Thoracic aorta (tissue), 2 donors: ENCODE measurements around the gene ADAMTSL1. TPM values are rescaled to one million over a fixed set of nuclear protein-coding genes. Genes with fewer than 3 reads are reported as not detected.
A peak's percentile ranks its signal among the peaks of the same experiment; 100 is the strongest.

Experiments
- ATAC-seq: fragments of 150-250 bp; one replicate; pipeline ENCODE4 v1.8.0; 2017; ENCODE audit warnings: low read depth; ENCODE audit not compliant: insufficient number of reproducible peaks, low FRiP score
- DNase-seq: peaks from one replicate; pipeline ENCODE4 v3.0.0-alpha.2; 2020; ENCODE audit warnings: low spot score
- H3K27ac ChIP-seq, 2 donors: fragments of 200-600 bp; sonication (generic); 1 replicate in 1 of 2; 2 replicates in 1 of 2; pipeline ENCODE4 v1.5.1; 2016; ENCODE audit warnings: mild to moderate bottlenecking in 2 of 2, moderate library complexity in 2 of 2
- H3K27me3 ChIP-seq: fragments of 200-600 bp; sonication (generic); replicated peaks from 2 replicates; pipeline ENCODE4 v1.6.0; 2016; ENCODE audit warnings: mild to moderate bottlenecking; ENCODE audit not compliant: insufficient read depth
- H3K36me3 ChIP-seq: fragments of 200-600 bp; sonication (generic); one replicate; pipeline ENCODE4 v1.5.1; 2016
- H3K4me1 ChIP-seq, 2 donors: fragments of 200-600 bp; sonication (generic); 1 replicate in 1 of 2; 2 replicates in 1 of 2; pipeline versions ENCODE4 v1.5.1 to v1.6.0; 2016; ENCODE audit warnings: low read depth in 2 of 2, mild to moderate bottlenecking in 1 of 2; ENCODE audit not compliant: control insufficient read depth in 1 of 2
- H3K4me3 ChIP-seq: fragments of 200-600 bp; sonication (generic); 2 replicates; pipeline ENCODE4 v1.5.1; 2016; ENCODE audit warnings: mild to moderate bottlenecking
- H3K9me3 ChIP-seq: fragments of 200-600 bp; sonication (generic); 2 replicates; pipeline ENCODE4 v1.5.1; 2016
- total RNA-seq, 2 donors: library from RNA; depleted of rRNA; stranded (reverse); fragments of >200 nt; gene quantifications; one replicate each; pipeline versions ENCODE4 v1.1.0 to v1.2.3, GENCODE V29; 2016
- TF ChIP-seq, protein P1 (sequence below): fragments of 200-600 bp; sonication (generic); IDR thresholded peaks from one replicate; pipeline ENCODE4 v1.5.1; 2019; ENCODE audit warnings: antibody characterized with exemption

Gene ADAMTSL1
- total RNA-seq, 2 donors from 2014 or later: 61.4 to 75.5 TPM

DNA sequence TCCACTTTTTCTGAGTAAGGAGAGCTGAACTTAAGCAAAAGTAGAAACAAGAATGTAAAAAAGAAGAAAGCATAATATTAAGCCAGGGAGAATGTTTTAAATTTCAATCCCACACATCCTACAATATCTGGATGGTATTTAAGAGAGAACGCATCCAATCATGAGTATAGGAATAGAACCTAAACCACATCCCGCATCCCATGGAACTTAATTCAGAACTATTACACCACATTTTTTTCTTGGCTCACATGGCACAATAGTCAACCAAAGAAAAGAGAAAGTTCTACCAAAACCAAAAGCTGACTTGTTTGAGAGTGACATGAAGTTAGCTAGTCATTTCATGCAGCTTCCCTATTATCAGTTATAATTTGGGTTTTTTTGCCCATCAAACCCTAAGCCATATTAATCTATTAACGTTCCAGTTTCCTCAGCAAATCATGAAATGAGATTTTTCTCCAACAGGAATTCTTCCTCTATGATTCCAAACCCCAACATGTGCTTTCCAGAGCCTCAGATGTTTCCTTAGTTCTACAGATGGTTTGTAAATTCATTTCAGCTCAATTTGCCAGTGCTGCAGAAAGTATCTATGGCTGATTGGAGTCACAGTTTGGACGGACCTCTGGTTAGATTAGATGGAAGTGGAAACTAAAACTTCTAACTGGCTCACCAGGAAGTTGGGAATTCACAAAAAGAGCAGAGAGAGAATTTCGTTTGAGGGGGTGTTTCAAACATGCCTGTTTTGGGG lies 22.5 kb downstream of the ADAMTSL1 start:
- Histone ChIP-seq H3K36me3 (no peaks in the 10 kb centered on the region), H3K27ac (peak overlapping the region in 1 of 2 donors; percentile 34), H3K27me3 (no peaks in the 10 kb centered on the region), H3K4me3 (peak overlapping the region; percentile 17), H3K9me3 (no peaks in the 10 kb centered on the region), H3K4me1 (peaks cover 28 to 70% of the 10 kb centered on the region in 2 donors)
- ATAC-seq (no peak), DNase-seq (no peak)
- TF ChIP-seq, protein P1, sequence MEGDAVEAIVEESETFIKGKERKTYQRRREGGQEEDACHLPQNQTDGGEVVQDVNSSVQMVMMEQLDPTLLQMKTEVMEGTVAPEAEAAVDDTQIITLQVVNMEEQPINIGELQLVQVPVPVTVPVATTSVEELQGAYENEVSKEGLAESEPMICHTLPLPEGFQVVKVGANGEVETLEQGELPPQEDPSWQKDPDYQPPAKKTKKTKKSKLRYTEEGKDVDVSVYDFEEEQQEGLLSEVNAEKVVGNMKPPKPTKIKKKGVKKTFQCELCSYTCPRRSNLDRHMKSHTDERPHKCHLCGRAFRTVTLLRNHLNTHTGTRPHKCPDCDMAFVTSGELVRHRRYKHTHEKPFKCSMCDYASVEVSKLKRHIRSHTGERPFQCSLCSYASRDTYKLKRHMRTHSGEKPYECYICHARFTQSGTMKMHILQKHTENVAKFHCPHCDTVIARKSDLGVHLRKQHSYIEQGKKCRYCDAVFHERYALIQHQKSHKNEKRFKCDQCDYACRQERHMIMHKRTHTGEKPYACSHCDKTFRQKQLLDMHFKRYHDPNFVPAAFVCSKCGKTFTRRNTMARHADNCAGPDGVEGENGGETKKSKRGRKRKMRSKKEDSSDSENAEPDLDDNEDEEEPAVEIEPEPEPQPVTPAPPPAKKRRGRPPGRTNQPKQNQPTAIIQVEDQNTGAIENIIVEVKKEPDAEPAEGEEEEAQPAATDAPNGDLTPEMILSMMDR: no peak

DNA sequence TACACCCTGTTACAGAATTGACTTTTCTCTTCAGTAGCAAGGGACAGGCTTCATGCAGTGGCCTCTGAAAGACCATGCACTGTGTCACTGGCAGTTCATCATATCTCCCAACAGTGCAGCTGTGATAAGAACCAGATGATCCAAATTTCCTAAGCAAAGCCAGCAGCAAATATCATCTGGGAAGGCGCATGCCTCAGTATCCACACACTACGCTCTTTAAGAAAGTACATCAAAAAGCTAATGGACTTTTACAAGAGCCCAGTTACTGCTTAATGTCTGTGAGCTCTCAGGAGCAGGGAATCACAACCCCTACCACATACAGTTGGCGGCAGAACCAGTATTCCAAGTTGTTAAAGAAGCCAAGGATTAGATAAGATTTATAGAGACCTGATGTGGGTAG lies 25.1 kb downstream of the ADAMTSL1 start:
- no peaks in the 10 kb centered on the region for H3K9me3 ChIP-seq
- peaks cover 13 to 51% of the 10 kb centered on the region in 2 donors for H3K4me1 ChIP-seq
- TF ChIP-seq, protein P1: no peak
- H3K4me3 ChIP-seq: no peak overlapping the region
- DNase-seq (no peak), ATAC-seq (no peak)
- H3K36me3 ChIP-seq: no peaks in the 10 kb centered on the region
- H3K27ac ChIP-seq: no peak overlapping the region
- no peaks in the 10 kb centered on the region for H3K27me3 ChIP-seq

DNA sequence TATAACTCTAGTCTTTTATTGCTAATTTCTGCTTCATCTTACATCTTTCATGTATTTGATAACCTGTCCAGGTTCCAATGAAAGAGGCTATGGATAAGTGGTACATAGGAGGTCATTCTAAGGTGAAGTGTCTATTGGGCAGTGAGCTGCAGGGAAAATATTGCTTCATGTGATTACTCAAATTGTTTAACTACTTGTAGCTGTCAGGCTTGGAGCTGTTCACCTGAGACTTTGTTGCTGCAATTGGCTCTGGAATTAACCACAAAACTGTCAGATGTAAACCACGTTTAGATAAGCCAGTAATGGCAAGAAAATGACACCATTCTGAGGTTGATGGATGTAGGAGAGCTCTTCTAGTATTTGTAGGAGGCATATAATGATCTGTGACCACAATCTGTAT lies 26.0 kb downstream of the ADAMTSL1 start:
- H3K4me1 ChIP-seq: peaks cover 13 to 42% of the 10 kb centered on the region in 2 donors
- TF ChIP-seq, protein P1: no peak
- no peak for ATAC-seq

DNA sequence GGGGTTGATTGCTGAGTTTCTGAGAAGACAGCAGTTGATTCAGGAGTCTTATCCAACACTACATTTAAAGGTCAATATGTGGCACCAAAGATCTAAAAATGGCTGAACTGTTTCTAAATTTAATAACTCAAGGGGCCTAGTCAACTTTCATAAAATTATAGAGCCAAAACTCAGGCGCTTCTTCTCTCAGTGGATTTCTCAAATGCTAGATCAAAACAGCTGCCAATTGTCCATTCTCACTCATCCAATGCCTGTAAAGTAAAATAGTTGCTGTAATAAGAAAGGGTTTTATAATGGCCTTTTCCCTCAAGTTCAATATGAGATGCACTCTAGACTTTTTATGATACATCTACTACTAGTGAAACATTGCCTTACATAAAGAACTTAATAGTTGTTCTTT lies 26.5 kb downstream of the ADAMTSL1 start:
- Histone ChIP-seq H3K4me1 (peaks cover 13 to 39% of the 10 kb centered on the region in 2 donors), H3K27me3 (no peaks in the 10 kb centered on the region), H3K27ac (no peak overlapping the region), H3K36me3 (no peaks in the 10 kb centered on the region), H3K9me3 (no peaks in the 10 kb centered on the region), H3K4me3 (no peak overlapping the region)
- DNase-seq (no peak), ATAC-seq (no peak)
- TF ChIP-seq, protein P1: no peak

More for the DNA sequence above, 26.0 kb downstream of the ADAMTSL1 start:
- no peak overlapping the region for H3K4me3 ChIP-seq
- no peak overlapping the region for H3K27ac ChIP-seq
- DNase-seq: no peak
- H3K27me3 ChIP-seq: no peaks in the 10 kb centered on the region
- H3K9me3 ChIP-seq: no peaks in the 10 kb centered on the region
- H3K36me3 ChIP-seq: no peaks in the 10 kb centered on the region

DNA sequence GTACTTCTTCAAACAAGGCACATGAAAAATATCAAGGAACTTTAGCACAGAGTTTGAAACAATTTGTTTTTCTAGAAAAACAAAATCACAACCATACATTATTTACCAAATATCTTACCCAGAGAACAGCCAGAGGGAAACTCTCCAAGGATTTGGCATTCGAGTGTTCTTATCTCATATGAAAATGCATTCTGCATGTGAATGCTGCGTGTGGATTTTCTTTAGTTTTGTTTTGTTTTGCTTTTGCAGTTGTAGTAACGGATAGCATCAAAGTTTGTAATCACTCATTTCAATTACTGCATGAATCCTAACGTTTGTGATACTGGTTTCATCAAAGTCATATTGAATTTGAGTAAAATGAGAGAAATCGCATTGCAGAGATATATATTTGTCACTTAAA lies 28.0 kb downstream of the ADAMTSL1 start:
- DNase-seq (no peak), ATAC-seq (no peak)
- H3K27ac ChIP-seq: no peak overlapping the region
- no peaks in the 10 kb centered on the region for H3K27me3 ChIP-seq
- peaks cover 13 to 29% of the 10 kb centered on the region in 2 donors for H3K4me1 ChIP-seq
- no peaks in the 10 kb centered on the region for H3K36me3 ChIP-seq
- peak overlapping the region; percentile 46 for H3K4me3 ChIP-seq
- TF ChIP-seq, protein P1: no peak
- no peaks in the 10 kb centered on the region for H3K9me3 ChIP-seq
